ENCODE results near the gene EEF1B2. TPM values are rescaled to one million over a fixed set of nuclear protein-coding genes. Genes with fewer than 3 reads are reported as not detected.
A peak's percentile ranks its signal among the peaks of the same experiment; 100 is the strongest.

The EEF1B2 gene
- total and polyA plus RNA-seq, 2 of the 13 experiments (the other 11 are each of a cell fraction or from before 2014, with no cell fraction given), result 1,284 to 1,731 TPM

DNA sequence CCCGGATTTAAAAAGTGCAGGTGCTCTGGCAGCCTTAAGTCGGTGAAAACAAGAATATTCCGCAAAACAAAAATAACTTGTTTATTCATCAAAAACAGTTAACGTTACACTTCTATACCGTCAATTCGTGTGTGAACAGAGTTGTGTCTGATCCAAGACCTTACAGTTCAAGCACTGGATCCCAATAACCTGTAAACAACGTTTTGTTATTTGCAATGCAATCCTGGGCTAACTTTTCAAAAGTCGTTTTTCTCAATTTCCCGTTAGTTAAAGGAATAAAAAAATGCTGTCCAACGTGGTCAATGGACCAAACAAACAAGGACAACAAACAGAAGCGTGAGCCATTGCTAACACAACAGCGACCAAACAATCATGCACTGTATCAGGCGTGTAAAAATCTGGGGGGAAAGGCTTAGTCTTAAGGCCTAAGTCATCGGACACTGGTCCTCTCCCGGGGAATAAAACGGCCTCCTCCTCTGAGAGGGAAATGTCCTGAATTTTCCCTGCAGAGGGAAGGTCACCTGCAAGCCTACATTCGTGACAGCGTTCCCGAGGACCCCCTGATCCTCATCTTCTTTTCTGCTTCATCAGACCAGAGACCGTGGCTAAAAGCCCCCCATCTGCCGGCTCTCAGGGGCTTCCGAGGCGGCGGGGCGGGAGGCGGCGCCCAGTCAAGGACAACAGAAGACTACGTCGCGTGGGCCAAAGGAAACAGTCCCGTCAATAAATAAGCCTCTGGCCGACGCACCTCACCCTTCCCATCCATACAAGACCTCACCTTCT, 941 bp upstream of the EEF1B2 start (continued):
- no peak for TF ChIP-seq KLF15 (CRISPR knock-in tag; IDR thresholded peaks at IDR 0.05; ENCODE audit: borderline replicate concordance)
- TF ChIP-seq STAT5B (CRISPR knock-in tag; IDR thresholded peaks at IDR 0.05), result no peak
- TF ChIP-seq MXI1 (IDR thresholded peaks at IDR 0.05; ENCODE audit: borderline replicate concordance, low read depth, low read length), result 0 out of 3 replicates have a peak, but pooled peaks have one; percentile 6
- TF ChIP-seq, protein P1, sequence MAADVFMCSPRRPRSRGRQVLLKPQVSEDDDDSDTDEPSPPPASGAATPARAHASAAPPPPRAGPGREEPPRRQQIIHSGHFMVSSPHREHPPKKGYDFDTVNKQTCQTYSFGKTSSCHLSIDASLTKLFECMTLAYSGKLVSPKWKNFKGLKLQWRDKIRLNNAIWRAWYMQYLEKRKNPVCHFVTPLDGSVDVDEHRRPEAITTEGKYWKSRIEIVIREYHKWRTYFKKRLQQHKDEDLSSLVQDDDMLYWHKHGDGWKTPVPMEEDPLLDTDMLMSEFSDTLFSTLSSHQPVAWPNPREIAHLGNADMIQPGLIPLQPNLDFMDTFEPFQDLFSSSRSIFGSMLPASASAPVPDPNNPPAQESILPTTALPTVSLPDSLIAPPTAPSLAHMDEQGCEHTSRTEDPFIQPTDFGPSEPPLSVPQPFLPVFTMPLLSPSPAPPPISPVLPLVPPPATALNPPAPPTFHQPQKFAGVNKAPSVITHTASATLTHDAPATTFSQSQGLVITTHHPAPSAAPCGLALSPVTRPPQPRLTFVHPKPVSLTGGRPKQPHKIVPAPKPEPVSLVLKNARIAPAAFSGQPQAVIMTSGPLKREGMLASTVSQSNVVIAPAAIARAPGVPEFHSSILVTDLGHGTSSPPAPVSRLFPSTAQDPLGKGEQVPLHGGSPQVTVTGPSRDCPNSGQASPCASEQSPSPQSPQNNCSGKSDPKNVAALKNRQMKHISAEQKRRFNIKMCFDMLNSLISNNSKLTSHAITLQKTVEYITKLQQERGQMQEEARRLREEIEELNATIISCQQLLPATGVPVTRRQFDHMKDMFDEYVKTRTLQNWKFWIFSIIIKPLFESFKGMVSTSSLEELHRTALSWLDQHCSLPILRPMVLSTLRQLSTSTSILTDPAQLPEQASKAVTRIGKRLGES (CRISPR knock-in tag; IDR thresholded peaks at IDR 0.05; ENCODE audit: borderline replicate concordance), result no peak
- TF ChIP-seq RBFOX2 (IDR thresholded peaks at IDR 0.05; ENCODE audit: low read depth, low read length), result no peak
- no peak for TF ChIP-seq ZNF878 (CRISPR knock-in tag; IDR thresholded peaks at IDR 0.05)
- no peak for TF ChIP-seq RBM39 (IDR thresholded peaks at IDR 0.05; ENCODE audit: low read depth, low read length, poor library complexity, severe bottlenecking)
- TF ChIP-seq ZNF224 (CRISPR knock-in tag; IDR thresholded peaks at IDR 0.05), result no peak; the same call in 1 of the 2 replicates
- TF ChIP-seq, protein P2, sequence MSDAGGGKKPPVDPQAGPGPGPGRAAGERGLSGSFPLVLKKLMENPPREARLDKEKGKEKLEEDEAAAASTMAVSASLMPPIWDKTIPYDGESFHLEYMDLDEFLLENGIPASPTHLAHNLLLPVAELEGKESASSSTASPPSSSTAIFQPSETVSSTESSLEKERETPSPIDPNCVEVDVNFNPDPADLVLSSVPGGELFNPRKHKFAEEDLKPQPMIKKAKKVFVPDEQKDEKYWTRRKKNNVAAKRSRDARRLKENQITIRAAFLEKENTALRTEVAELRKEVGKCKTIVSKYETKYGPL (CRISPR knock-in tag; IDR thresholded peaks at IDR 0.05), result no peak
- TF ChIP-seq SATB2 (CRISPR knock-in tag; IDR thresholded peaks at IDR 0.05), result no peak
- 0 out of 2 replicates have a peak, but pooled peaks have one; percentile 8 for TF ChIP-seq NR1H2 (CRISPR knock-in tag; IDR thresholded peaks at IDR 0.05; ENCODE audit: borderline replicate concordance, low read depth)
- no peak for TF ChIP-seq NFRKB (IDR thresholded peaks at IDR 0.05)
- TF ChIP-seq THAP11 (CRISPR knock-in tag; IDR thresholded peaks at IDR 0.05), result no peak
- TF ChIP-seq, protein P3, sequence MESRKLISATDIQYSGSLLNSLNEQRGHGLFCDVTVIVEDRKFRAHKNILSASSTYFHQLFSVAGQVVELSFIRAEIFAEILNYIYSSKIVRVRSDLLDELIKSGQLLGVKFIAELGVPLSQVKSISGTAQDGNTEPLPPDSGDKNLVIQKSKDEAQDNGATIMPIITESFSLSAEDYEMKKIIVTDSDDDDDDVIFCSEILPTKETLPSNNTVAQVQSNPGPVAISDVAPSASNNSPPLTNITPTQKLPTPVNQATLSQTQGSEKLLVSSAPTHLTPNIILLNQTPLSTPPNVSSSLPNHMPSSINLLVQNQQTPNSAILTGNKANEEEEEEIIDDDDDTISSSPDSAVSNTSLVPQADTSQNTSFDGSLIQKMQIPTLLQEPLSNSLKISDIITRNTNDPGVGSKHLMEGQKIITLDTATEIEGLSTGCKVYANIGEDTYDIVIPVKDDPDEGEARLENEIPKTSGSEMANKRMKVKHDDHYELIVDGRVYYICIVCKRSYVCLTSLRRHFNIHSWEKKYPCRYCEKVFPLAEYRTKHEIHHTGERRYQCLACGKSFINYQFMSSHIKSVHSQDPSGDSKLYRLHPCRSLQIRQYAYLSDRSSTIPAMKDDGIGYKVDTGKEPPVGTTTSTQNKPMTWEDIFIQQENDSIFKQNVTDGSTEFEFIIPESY (CRISPR knock-in tag; IDR thresholded peaks at IDR 0.05), result no peak
- no peak for TF ChIP-seq ZNF460 (CRISPR knock-in tag; IDR thresholded peaks at IDR 0.05; ENCODE audit: borderline replicate concordance)
- no peak for TF ChIP-seq MAF1 (CRISPR knock-in tag; IDR thresholded peaks at IDR 0.05; ENCODE audit: borderline replicate concordance)
- 0 out of 2 replicates have a peak, but pooled peaks have one; percentile 70 for TF ChIP-seq ZNF737 (CRISPR knock-in tag; IDR thresholded peaks at IDR 0.05; ENCODE audit: borderline replicate concordance)
- no peak; the same call in 1 of the 2 replicates for TF ChIP-seq ZNF44 (CRISPR knock-in tag; IDR thresholded peaks at IDR 0.05)
- TF ChIP-seq DNMT3B (CRISPR knock-in tag; conservative IDR thresholded peaks at IDR 0.05), result peak; percentile 59; the same call in 1 of the 2 replicates
- TF ChIP-seq MLLT10 (CRISPR knock-in tag; IDR thresholded peaks at IDR 0.05), result no peak
- TF ChIP-seq, protein P4, sequence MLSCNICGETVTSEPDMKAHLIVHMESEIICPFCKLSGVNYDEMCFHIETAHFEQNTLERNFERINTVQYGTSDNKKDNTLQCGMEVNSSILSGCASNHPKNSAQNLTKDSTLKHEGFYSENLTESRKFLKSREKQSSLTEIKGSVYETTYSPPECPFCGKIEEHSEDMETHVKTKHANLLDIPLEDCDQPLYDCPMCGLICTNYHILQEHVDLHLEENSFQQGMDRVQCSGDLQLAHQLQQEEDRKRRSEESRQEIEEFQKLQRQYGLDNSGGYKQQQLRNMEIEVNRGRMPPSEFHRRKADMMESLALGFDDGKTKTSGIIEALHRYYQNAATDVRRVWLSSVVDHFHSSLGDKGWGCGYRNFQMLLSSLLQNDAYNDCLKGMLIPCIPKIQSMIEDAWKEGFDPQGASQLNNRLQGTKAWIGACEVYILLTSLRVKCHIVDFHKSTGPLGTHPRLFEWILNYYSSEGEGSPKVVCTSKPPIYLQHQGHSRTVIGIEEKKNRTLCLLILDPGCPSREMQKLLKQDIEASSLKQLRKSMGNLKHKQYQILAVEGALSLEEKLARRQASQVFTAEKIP (CRISPR knock-in tag; IDR thresholded peaks at IDR 0.05; ENCODE audit: borderline replicate concordance), result no peak
- TF ChIP-seq ZNF232 (CRISPR knock-in tag; IDR thresholded peaks at IDR 0.05; ENCODE audit: borderline replicate concordance), result no peak
- peak; percentile 44 for TF ChIP-seq AGO2 (optimal IDR thresholded peaks at IDR 0.05; ENCODE audit: low read depth, low read length)
